Esophagus muscularis mucosa (tissue), 4 donors: ENCODE results near the gene ERGIC1.
A peak's percentile ranks its signal among the peaks of the same experiment; 100 is the strongest.

Experiments used
- CTCF ChIP-seq, 3 experiments: fragments of 200-600 bp in 2 of 3; fragments of 450-650 bp in 1 of 3; sonication (generic) in 2 of 3; IDR thresholded peaks; one replicate each; pipeline ENCODE4 v1.5.1; 2017 to 2019; ENCODE audit warnings: antibody characterized with exemption in 3 of 3, mild to moderate bottlenecking in 2 of 3, moderate library complexity in 1 of 3
- EP300 ChIP-seq: sonication (generic); formaldehyde crosslinking; IDR thresholded peaks from one replicate; pipeline ENCODE4 v1.6.1; 2017; ENCODE audit warnings: antibody characterized with exemption
- POLR2A ChIP-seq: fragments of 450-650 bp; IDR thresholded peaks from one replicate; pipeline ENCODE4 v1.6.1; 2017; ENCODE audit warnings: antibody characterized with exemption, moderate library complexity, mild to moderate bottlenecking, low read depth
- POLR2AphosphoS5 ChIP-seq, 2 donors: sonication (generic); formaldehyde crosslinking; IDR thresholded peaks; one replicate each; pipeline ENCODE4 v1.6.1; 2017; ENCODE audit warnings: antibody characterized with exemption in 2 of 2

- TF ChIP-seq CTCF (IDR thresholded peaks at IDR 0.05): no peak
- no peak for TF ChIP-seq POLR2A
- TF ChIP-seq POLR2AphosphoS5 (IDR thresholded peaks at IDR 0.05): peak in 1 of 2 donors; percentile 3
- TF ChIP-seq EP300: no peak
These were observed 71.5 kb downstream of the ERGIC1 start for GRCh38 chr5:172905346-172906140.
